ENCODE results near the gene TARBP1.
"Not testable (repeated sequence)": the region's sequence is repeated elsewhere in the genome, so short reads cannot be mapped to it uniquely, and the experiment has no call there.

Gene TARBP1

GRCh38 chr1:234478481-234479309 is at the start of gene TARBP1:
Gene TARBP1 (minus strand): TSS chr1:234479179. CDS start chr1:234479103, 76 bp downstream.
- DNase-seq: peak; percentile 40

DNA sequence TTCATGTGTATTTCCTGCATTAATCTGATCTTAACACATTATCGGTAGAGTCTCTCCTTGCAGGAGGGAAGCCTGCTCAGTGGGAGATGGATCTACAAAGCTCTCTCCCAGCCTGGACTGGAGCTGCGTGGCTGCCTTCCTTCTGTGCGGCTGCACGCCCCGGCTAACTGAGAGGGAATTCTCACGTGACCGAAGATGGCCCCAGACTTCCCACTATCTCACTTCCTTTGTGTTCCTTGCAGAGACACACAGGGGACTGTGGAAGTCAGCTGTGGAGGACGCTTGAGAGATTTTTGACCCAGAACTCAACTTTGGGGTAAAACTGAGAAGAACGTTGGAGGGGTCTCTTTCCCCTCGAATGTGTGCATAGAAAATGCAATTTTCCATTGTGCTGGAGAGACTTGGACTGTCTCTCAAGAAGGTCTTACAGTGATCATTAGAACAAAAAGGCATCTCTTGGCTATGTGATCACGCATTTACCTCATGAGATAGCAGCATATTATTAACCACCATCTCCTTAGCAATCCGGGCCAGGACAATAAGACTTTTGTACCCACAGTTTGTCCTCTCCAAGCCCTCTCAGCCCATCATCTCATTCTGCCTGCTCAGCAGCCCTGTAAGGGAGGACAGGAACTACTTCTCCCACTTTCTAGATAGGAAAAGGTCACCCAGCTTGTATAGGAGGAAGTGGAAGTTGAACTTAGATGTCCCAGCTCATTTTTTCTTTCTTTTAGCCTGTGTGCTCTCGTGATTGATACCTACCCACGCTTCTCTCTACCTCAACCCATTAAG is 49.3 kb upstream of the TARBP1 start:
- no peak for DNase-seq

- no peak for DNase-seq
Observed at GRCh38 chr1:234527346-234527745, 48.4 kb upstream of the TARBP1 start.

- no peak for DNase-seq
Observed at GRCh38 chr1:234526922-234527321, 47.9 kb upstream of the TARBP1 start.

DNA sequence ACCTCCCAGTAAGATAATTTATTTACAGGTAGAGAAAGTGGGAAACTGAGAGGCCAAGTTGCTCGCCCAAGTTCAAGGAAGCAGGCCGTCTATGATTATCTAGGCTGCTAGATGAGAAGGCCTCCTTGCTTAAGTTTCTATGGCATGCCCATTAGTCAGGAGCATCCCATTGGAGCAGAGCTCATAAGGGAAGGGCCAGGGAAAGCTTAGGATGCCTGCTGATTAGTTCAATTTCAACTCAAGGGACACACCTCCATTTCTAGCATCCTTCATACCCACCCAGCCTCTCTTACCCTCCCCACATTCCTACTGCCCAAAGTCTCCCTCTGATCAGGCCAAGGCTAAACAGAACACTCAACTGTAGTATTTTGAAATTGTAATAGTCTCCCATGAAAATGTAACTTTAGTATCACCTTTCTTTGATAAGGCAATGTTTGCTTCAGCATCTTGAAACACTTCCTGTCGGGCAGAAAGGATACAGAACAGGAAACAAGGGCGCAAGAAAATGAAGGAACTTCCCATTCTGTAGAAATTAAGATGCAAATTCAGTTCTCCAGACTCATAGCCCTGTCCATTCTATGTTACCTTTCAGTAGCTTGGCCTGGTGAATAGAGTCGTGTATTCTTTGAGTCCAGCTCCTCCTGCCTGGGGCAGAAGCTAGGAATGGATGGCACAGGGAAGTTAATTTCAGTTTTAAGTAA is 46.3 kb upstream of the TARBP1 start:
- DNase-seq: no peak

DNA sequence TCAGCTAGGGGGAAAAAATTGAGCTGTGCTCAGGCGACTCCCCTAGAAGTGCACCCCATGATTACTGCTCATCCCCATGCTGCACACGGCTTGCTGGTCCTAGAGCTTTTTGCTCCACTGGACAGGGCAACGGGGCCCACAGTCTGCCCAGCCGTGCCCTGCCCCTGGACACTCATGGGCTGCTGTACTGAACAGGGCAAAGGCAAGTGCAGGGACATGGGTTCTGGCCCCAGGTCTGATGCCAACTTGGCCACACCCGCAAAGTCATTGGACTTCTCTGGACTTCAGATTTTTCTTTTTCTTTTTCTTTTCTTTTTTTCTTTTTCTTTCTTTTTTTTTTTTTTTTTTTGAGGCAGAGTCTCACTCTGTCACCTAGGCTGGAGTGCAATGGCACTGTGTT is 42.9 kb upstream of the TARBP1 start:
- DNase-seq: no peak

DNA sequence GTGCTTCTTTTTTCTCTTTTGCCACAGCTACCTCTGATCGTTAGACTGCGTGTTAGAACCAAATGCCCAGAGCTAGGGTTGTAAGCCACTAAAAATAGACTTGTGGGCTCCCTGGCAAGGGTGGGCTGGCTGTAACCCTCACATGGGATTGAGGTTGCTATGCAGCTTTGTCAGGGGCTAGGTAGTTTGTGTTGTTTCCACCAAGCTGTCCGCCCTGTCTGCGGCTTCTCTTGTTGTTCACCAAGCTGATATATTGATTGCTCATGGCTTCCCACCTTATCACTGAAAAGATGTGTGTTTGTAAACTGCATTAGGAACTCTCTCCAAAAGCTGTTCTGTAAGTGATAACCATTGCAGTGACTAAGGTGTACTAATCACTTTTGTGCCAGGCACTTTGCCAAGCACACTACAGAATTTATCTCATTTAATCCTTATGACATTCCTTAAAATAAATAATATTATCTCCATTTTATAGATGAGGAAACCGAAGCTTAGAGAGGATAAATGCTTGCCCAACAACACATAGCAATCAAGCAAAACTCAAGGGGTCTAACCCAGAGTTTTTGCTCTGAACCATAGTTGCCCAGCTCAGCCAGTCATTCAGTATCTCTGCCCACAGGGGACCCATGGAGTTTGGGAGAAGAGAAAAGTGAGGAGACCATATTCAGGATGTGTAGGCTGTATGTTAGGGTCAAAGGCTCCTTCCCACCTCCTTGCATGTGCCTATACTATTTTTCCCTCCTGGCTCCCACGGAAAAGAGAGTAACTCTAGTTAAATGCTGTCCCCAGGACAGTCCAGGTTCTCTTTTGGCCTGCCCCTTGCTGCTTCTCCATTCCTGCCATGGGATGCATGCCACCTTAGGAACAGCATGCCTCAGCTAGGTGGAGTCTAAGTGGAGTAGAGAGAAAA is 42.2 kb upstream of the TARBP1 start:
- no peak for DNase-seq

GRCh38 chr1:234519506-234519905 is 40.5 kb upstream of the TARBP1 start:
- no peak for DNase-seq

GRCh38 chr1:234518876-234519275 is 39.9 kb upstream of the TARBP1 start:
- no peak for DNase-seq

GRCh38 chr1:234518086-234518485 is 39.1 kb upstream of the TARBP1 start:
- DNase-seq: not testable (repeated sequence)

GRCh38 chr1:234517110-234517802 is 38.3 kb upstream of the TARBP1 start:
- no peak for DNase-seq

DNA sequence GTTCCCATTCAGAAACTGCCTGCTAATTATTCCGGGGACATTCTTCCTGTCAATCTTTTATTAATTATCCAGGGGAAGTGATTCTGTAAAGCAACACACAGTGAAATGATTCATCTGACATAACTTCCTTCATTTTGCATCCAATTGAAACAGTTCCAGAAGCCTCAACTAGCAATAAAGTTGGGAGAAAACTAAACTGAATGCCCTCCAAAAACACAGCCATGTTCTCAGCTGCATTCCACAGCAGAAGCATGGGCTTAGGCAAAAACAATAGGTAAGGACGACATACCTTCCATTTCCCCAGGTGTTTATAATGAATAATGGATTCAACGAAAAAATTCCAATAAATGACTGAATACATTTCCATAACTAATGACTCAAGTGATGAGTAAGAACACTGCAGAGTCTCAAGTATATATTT is 36.9 kb upstream of the TARBP1 start:
- no peak for DNase-seq

DNA sequence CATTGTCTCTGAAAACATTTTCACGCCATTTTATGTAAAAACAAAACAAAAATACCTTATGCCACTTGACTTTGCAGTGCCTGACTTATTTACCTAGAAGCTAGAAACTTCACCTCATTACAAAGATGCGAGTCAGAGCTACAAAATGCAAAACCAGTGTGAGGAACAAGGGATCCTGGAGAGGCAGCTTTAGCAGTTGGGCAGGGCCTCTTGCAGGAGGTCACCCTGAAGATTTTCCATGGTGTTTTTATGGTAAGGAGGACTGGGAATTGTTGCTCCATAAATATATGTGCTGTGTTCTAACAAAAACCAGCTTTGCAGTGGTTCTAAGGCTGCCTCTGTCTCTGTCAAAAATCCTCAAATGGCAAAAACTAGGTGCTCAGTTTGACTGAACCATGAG is 36.4 kb upstream of the TARBP1 start:
- DNase-seq: no peak

DNA sequence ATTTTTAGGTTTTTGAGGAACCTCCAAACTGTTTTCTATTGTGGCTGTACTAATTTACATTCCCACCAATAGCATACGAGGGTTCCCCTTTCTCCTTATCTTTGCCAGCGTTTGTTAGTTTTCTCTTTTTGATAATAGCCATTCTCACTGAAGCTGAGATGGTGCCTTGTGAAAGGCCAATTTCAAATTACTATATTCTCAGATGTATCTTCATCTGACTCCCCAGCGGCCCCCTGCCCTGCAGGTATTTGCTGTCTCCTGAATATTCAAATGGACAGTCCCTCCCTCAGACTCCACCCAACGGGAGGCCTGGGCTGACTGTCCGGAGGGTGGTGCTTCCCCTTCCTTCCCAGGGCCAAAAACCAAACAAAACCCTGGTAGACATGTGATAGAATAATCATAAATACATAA is 33.5 kb upstream of the TARBP1 start:
- DNase-seq: no peak

- DNase-seq: no peak
Observed at GRCh38 chr1:234509457-234510328, 30.7 kb upstream of the TARBP1 start.

- DNase-seq: no peak
Observed at GRCh38 chr1:234507626-234508387, 28.8 kb upstream of the TARBP1 start.

- DNase-seq: no peak
Observed at GRCh38 chr1:234507089-234507488, 28.1 kb upstream of the TARBP1 start.

DNA sequence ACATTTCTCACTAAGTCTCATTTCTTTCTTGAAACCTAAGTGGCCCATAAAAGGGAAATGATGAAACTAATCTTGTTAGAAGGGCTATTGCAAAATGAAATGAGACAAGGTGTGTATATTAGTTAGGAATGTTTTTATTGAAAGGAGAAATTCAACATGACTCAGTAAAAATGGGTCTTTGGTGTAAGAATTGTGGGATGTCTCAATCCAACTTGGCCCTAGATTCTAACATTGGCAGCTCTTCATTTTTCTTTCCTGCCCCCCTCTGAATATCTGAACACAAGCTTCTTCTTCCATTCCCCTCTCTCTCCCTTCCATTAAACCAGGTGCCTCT is 26.8 kb upstream of the TARBP1 start:
- no peak for DNase-seq

GRCh38 chr1:234504969-234505768 is 26.2 kb upstream of the TARBP1 start:
- no peak for DNase-seq

Data from NCI-H748 treated with DMSO at 0.1 percent for 48 hours (cell line).